GM12878 (cell line): ENCODE measurements around the gene LPCAT2. TPM values are rescaled to one million over a fixed set of nuclear protein-coding genes. Genes with fewer than 3 reads are reported as not detected.

Experiments
- ATAC-seq: fragments of 200-7000 bp; cut with Tn5 transposase; 3 replicates; pipeline ENCODE4 v1.9.1; 2020; ENCODE audit warnings: mild to moderate bottlenecking, moderate library complexity
- BruUV-seq: library from RNA; stranded (reverse); fragments of 400-500 nt; replicated peaks from 2 replicates; lab custom pipeline; 2021; lab: Mats Ljungman, UMichigan
- CTCF ChIA-PET: fragments of 300-600 bp; sonication (Branson Sonifier 250); formaldehyde crosslinking; extraction: SDS; loops from one replicate; lab custom pipeline; 2021; ENCODE audit warnings: inconsistent platforms; lab: Yijun Ruan, JAX
- POLR2A ChIA-PET: fragments of 350-600 bp; formaldehyde crosslinking; extraction: SDS; loops from one replicate; lab custom pipeline; 2021; ENCODE audit warnings: inconsistent platforms; lab: Charles Lee
- RAD21 ChIA-PET: fragments of 300-600 bp; sonication (Branson Sonifier 250); formaldehyde crosslinking; loops from one replicate; lab custom pipeline; 2023; ENCODE audit warnings: antibody characterized with exemption; ENCODE audit not compliant: unreplicated experiment; lab: Charles Lee
- SMC1A ChIA-PET: fragments of 300-600 bp; sonication (Branson Sonifier 250); formaldehyde crosslinking; loops from one replicate; lab custom pipeline; 2023; ENCODE audit not compliant: unreplicated experiment, uncharacterized antibody; lab: Charles Lee
- DNase-seq: peaks from one replicate; pipeline ENCODE4 v3.0.0-alpha.2; 2011; ENCODE audit warnings: low read depth, low spot score
- FAIRE-seq: peaks from 3 replicates; lab custom pipeline; 2011; peaks lifted over from hg19 to GRCh38; lab: Jason Lieb, UNC
- H2AFZ ChIP-seq: 2 replicates; pipeline ENCODE4 v1.6.0; 2011; ENCODE audit warnings: low read depth, low read length, control low read depth; ENCODE audit not compliant: control insufficient read depth
- H3K27ac ChIP-seq: 2 replicates; pipeline ENCODE4 v1.5.1; 2011; ENCODE audit warnings: control low read depth; ENCODE audit not compliant: control insufficient read depth, insufficient read depth
- H3K27me3 ChIP-seq, 2 experiments: replicated peaks in 1 of 2; 2 replicates each; pipeline versions ENCODE4 v1.6.0 to v1.6.1; 2011; ENCODE audit warnings: low read length in 1 of 2; ENCODE audit not compliant: control insufficient read depth in 2 of 2, insufficient read depth in 2 of 2
- H3K36me3 ChIP-seq, 2 experiments: 2 replicates each; pipeline ENCODE4 v1.5.1; 2011; ENCODE audit warnings: low read length in 1 of 2; ENCODE audit not compliant: control insufficient read depth in 2 of 2, insufficient read depth in 2 of 2
- H3K4me1 ChIP-seq: 2 replicates; pipeline ENCODE4 v1.6.1; 2011; ENCODE audit warnings: mild to moderate bottlenecking, low read length, moderate library complexity, mixed read lengths; ENCODE audit not compliant: control insufficient read depth, insufficient read depth
- H3K4me2 ChIP-seq: 2 replicates; pipeline ENCODE4 v1.6.0; 2011; ENCODE audit warnings: control low read depth; ENCODE audit not compliant: control insufficient read depth, insufficient read depth
- H3K4me3 ChIP-seq: fragments of 200-600 bp; sonication (generic); 2 replicates; pipeline ENCODE4 v1.5.1; 2016
- H3K79me2 ChIP-seq: 2 replicates; pipeline ENCODE4 v1.6.0; 2011; ENCODE audit warnings: low read length; ENCODE audit not compliant: control insufficient read depth, insufficient read depth
- H3K9ac ChIP-seq: 2 replicates; pipeline ENCODE4 v1.8.0; 2011; ENCODE audit warnings: low read length, control low read depth, mixed read lengths; ENCODE audit not compliant: control insufficient read depth, insufficient read depth
- H3K9me3 ChIP-seq: replicated peaks from 3 replicates; pipeline ENCODE4 v1.5.1; 2011; ENCODE audit warnings: mild to moderate bottlenecking, low read length; ENCODE audit not compliant: control insufficient read depth, insufficient read depth
- H4K20me1 ChIP-seq: 2 replicates; pipeline ENCODE4 v1.6.0; 2011; ENCODE audit not compliant: control insufficient read depth, insufficient read depth
- BHLHE40 ChIP-seq, 2 experiments: fragments of 450-650 bp in 1 of 2; IDR thresholded peaks; 2 replicates each; pipeline ENCODE4 v1.6.1; 2011 to 2017; ENCODE audit warnings: low read depth in 2 of 2, borderline replicate concordance in 1 of 2, improper control_type of control experiment in 1 of 2, low read length in 1 of 2, mild to moderate bottlenecking in 1 of 2
- CBX3 ChIP-seq: fragments of 200-600 bp; sonication (generic); IDR thresholded peaks from 2 replicates; pipeline ENCODE4 v1.6.1; 2016; ENCODE audit warnings: low read depth, borderline replicate concordance
- HDGF ChIP-seq: fragments of 450-650 bp; IDR thresholded peaks from 2 replicates; pipeline ENCODE4 v1.6.1; 2016; ENCODE audit warnings: antibody characterized with exemption
- IKZF1 ChIP-seq: fragments of 450-650 bp; conservative IDR thresholded peaks from 2 replicates; pipeline ENCODE4 v1.6.1; 2017; ENCODE audit warnings: antibody characterized with exemption, mild to moderate bottlenecking
- JUNB ChIP-seq: IDR thresholded peaks from 2 replicates; pipeline ENCODE4 v1.6.1; 2016; ENCODE audit warnings: antibody characterized with exemption, mild to moderate bottlenecking
- LARP7 ChIP-seq: fragments of 450-650 bp; IDR thresholded peaks from 2 replicates; pipeline ENCODE4 v1.6.1; 2017; ENCODE audit warnings: mild to moderate bottlenecking
- NFYA ChIP-seq: IDR thresholded peaks from 2 replicates; pipeline ENCODE4 v1.6.1; 2011; ENCODE audit warnings: low read depth, mild to moderate bottlenecking, low read length, improper control_type of control experiment, borderline replicate concordance
- NR2C1 ChIP-seq: fragments of 450-650 bp; IDR thresholded peaks from 2 replicates; pipeline ENCODE4 v1.6.1; 2017; ENCODE audit warnings: antibody characterized with exemption, mild to moderate bottlenecking, moderate library complexity
- PML ChIP-seq: IDR thresholded peaks from 2 replicates; pipeline ENCODE4 v1.6.1; 2012; ENCODE audit warnings: low read length, inconsistent platforms
- POLR2AphosphoS5 ChIP-seq: IDR thresholded peaks from 2 replicates; pipeline ENCODE4 v1.6.1; 2011; ENCODE audit warnings: mild to moderate bottlenecking, low read length, inconsistent platforms
- SIX5 ChIP-seq: IDR thresholded peaks from 2 replicates; pipeline ENCODE4 v1.6.1; 2011; ENCODE audit warnings: mild to moderate bottlenecking, low read depth, low read length, moderate library complexity; ENCODE audit not compliant: severe bottlenecking
- SMAD1 ChIP-seq: fragments of 450-650 bp; IDR thresholded peaks from 2 replicates; pipeline ENCODE4 v1.6.1; 2018; ENCODE audit warnings: mild to moderate bottlenecking, low read depth; ENCODE audit not compliant: partially characterized antibody
- SMARCA5 ChIP-seq: fragments of 450-650 bp; IDR thresholded peaks from 2 replicates; pipeline ENCODE4 v1.6.1; 2017; ENCODE audit warnings: mild to moderate bottlenecking
- SREBF1 ChIP-seq: IDR thresholded peaks from 2 replicates; pipeline ENCODE4 v1.6.1; 2012; ENCODE audit warnings: mild to moderate bottlenecking, low read length
- STAT3 ChIP-seq: IDR thresholded peaks from 2 replicates; pipeline ENCODE4 v1.6.1; 2011; ENCODE audit warnings: low read depth, low read length, improper control_type of control experiment
- USF2 ChIP-seq: IDR thresholded peaks from 2 replicates; pipeline ENCODE4 v1.6.1; 2011; ENCODE audit warnings: low read depth, low read length, improper control_type of control experiment, borderline replicate concordance
- WGBS: methylation state at CpG from one replicate; pipeline ENCODE4 v1.1.6; 2016; ENCODE audit warnings: low lambda C conversion rate; ENCODE audit not compliant: insufficient replicate concordance, insufficient coverage; ENCODE audit errors: missing lambda C conversion rate; 5-methylcytosine and 5-hydroxymethylcytosine counted together
- in situ Hi-C: fragments of 300-500 bp; cut with MboI; formaldehyde crosslinking; loops from 9 replicates; pipeline ENCODE4 v1.14.3; 2018; ENCODE audit warnings: mixed read lengths
- intact Hi-C: fragments of 100-400 bp; cut with micrococcal nuclease; formaldehyde crosslinking; loops from one replicate; pipeline ENCODE4 v1.14.2; 2022; ENCODE audit not compliant: unreplicated experiment
- polyA plus RNA-seq, 11 experiments: library from polyadenylated mRNA; depleted of rRNA in 4 of 11; unstranded in 6 of 11; stranded (reverse) in 5 of 11; fragments of >200 nt; fragmentation: Nextera tagmentation in 4 of 11; fragmentation: Illumina TruSeq in 1 of 11; extraction: Ambion mirVana in 4 of 11; extraction: Trizol in 1 of 11; gene quantifications; 1 replicate in 1 of 11; 2 replicates in 10 of 11; pipeline versions ENCODE4 v1.2.1 to v1.2.3, GENCODE V29; 2011 to 2016; ENCODE audit warnings: inconsistent platforms in 2 of 11, missing spikeins in 2 of 11, low read depth in 1 of 11
- total RNA-seq, 4 experiments: library from RNA; depleted of rRNA in 3 of 4; stranded (reverse); fragments of >200 nt in 3 of 4; fragmentation: Illumina TruSeq in 1 of 4; extraction: Trizol in 1 of 4; gene quantifications; 2 replicates each; pipeline versions ENCODE4 v1.2.1 to v1.2.3, GENCODE V29; 2013 to 2021
- TF ChIP-seq, protein P1 (sequence below): fragments of 450-650 bp; IDR thresholded peaks from 2 replicates; pipeline ENCODE4 v1.6.1; 2017; ENCODE audit warnings: borderline replicate concordance
- TF ChIP-seq, protein P2 (sequence below): fragments of 450-650 bp; IDR thresholded peaks from 2 replicates; pipeline ENCODE4 v1.6.1; 2018; ENCODE audit warnings: mild to moderate bottlenecking, low read depth, moderate library complexity; ENCODE audit not compliant: partially characterized antibody

The LPCAT2 gene
- total and polyA plus RNA-seq, 10 of the 15 experiments (the other 5 are each of a cell fraction or from before 2014, with no cell fraction given): 0.01 TPM; not detected in 9

DNA sequence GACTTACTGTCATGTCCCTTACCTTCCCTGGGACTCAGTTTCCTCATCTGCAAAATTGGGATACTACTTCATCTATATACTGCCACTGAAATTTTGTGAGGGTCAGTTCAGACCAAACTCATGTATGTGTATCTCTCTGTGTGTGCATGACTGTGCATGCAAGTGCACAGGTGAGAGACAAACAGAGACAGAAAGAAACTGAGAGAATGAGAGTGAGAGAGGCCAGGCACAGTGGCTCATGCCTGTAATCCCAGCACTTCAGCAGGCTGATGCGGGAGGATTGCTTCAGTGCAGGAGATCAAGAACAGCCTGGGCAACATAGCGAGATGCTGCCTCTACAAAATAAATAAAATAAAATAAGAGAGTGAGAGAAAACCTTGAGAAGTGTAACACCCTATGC is 114.8 kb downstream of the LPCAT2 start:
- no peak overlapping the region for H2AFZ ChIP-seq
- no peak overlapping the region for H3K4me2 ChIP-seq
- ChIA-PET CTCF (interaction anchor here (0.7 kb wide), 1 partner anchor 150 kb away, joined by 3 read pairs; no protein-coding TSS in a partner anchor), RAD21 (no interaction called here), POLR2A (no interaction called here), SMC1A (interaction anchor here (1.3 kb wide), 1 partner anchor 10 kb away, joined by 5 read pairs; no protein-coding TSS in a partner anchor)
- H3K27ac ChIP-seq: no peak overlapping the region
- H3K4me3 ChIP-seq: no peak overlapping the region
- H3K79me2 ChIP-seq: no peaks in the 10 kb centered on the region
- intact Hi-C loops (no loop called here), in situ Hi-C loops (no loop called here)
- H3K9me3 ChIP-seq: no peaks in the 10 kb centered on the region
- no peak for TF ChIP-seq SMAD1
- TF ChIP-seq JUNB: no peak
- no peak for TF ChIP-seq NR2C1
- TF ChIP-seq USF2: no peak
- no peak for TF ChIP-seq POLR2AphosphoS5
- TF ChIP-seq LARP7: no peak
- no peak for TF ChIP-seq HDGF
- TF ChIP-seq SMARCA5: no peak
- TF ChIP-seq NFYA: no peak
- no peak for TF ChIP-seq STAT3
- TF ChIP-seq, protein P1, sequence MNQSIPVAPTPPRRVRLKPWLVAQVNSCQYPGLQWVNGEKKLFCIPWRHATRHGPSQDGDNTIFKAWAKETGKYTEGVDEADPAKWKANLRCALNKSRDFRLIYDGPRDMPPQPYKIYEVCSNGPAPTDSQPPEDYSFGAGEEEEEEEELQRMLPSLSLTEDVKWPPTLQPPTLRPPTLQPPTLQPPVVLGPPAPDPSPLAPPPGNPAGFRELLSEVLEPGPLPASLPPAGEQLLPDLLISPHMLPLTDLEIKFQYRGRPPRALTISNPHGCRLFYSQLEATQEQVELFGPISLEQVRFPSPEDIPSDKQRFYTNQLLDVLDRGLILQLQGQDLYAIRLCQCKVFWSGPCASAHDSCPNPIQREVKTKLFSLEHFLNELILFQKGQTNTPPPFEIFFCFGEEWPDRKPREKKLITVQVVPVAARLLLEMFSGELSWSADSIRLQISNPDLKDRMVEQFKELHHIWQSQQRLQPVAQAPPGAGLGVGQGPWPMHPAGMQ: no peak
- TF ChIP-seq CBX3: no peak
- no peak for TF ChIP-seq SIX5
- TF ChIP-seq BHLHE40 (IDR thresholded peaks at IDR 0.05; ENCODE audit: borderline replicate concordance in 1 of 2, low read depth in 2 of 2, low read length in 1 of 2): no peak
- TF ChIP-seq PML: no peak
- TF ChIP-seq, protein P2, sequence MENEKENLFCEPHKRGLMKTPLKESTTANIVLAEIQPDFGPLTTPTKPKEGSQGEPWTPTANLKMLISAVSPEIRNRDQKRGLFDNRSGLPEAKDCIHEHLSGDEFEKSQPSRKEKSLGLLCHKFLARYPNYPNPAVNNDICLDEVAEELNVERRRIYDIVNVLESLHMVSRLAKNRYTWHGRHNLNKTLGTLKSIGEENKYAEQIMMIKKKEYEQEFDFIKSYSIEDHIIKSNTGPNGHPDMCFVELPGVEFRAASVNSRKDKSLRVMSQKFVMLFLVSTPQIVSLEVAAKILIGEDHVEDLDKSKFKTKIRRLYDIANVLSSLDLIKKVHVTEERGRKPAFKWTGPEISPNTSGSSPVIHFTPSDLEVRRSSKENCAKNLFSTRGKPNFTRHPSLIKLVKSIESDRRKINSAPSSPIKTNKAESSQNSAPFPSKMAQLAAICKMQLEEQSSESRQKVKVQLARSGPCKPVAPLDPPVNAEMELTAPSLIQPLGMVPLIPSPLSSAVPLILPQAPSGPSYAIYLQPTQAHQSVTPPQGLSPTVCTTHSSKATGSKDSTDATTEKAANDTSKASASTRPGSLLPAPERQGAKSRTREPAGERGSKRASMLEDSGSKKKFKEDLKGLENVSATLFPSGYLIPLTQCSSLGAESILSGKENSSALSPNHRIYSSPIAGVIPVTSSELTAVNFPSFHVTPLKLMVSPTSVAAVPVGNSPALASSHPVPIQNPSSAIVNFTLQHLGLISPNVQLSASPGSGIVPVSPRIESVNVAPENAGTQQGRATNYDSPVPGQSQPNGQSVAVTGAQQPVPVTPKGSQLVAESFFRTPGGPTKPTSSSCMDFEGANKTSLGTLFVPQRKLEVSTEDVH: no peak
- TF ChIP-seq SREBF1: no peak
- TF ChIP-seq IKZF1: no peak
- H3K9ac ChIP-seq: no peak overlapping the region
- no peaks in the 10 kb centered on the region for H3K4me1 ChIP-seq
- FAIRE-seq: no peak
- BruUV-seq: no TSS peak
- no peaks in the 10 kb centered on the region for H3K36me3 ChIP-seq
- no peaks in the 10 kb centered on the region for H3K27me3 ChIP-seq
- no peak for DNase-seq
- no peak for ATAC-seq
- no peaks in the 10 kb centered on the region for H4K20me1 ChIP-seq
- WGBS: 22% methylated on average over 2 of the region's 2 CpGs
